ENCODE measurements around the gene SPATA46.

DNA sequence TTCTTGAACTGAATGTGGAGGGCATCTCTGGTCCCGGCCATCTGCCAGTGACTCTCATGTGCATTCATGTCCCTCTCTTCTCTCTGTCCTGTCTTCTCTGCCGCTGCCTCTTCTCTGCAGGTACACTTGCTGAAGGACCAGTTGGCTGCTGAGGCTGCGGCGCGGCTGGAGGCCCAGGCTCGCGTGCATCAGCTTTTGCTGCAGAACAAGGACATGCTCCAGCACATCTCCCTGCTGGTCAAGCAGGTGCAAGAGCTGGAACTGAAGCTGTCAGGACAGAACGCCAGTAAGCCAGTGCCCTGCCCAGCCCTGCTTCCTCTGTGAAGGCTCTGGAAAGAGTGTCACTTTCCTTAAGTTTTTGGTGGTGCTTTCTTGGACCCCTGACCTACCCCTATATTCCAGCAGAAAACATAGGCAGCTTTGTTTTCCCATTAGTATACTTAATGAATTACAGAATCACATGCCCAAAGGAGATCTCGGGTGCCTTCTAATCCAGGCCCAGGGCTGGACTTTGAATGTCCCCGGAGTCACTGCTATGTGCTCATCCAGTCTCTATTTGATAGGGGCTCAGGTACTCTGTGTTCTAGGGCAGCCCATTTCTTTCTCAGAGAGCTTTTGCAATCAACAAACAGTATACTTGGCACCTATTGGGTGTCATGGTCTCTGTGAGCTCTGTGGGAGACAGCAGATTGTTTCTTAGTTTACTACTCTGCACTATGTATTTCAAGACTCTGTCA is 11.2 kb downstream of the SPATA46 start:
- TF ChIP-seq CTCF (IDR thresholded peaks at IDR 0.05) (no peak), POLR2A (IDR thresholded peaks at IDR 0.05) (no peak), POLR2AphosphoS5 (IDR thresholded peaks at IDR 0.05) (no peak), EP300 (IDR thresholded peaks at IDR 0.05) (no peak)
